WTC11 (cell line): ENCODE data around the gene CHD9.

Experiments
- CDX4 ChIP-seq: fragments of 250-450 bp; sonication (Bioruptor Pico); IDR thresholded peaks from 2 replicates; pipeline ENCODE4 v1.9.0; 2021; ENCODE audit warnings: moderate library complexity, mild to moderate bottlenecking, inconsistent platforms, borderline replicate concordance
- CTCF ChIP-seq: fragments of 200-600 bp; IDR thresholded peaks from 2 replicates; pipeline ENCODE4 v1.8.0; 2022; ENCODE audit warnings: antibody characterized with exemption

- no peak for TF ChIP-seq CDX4
- TF ChIP-seq CTCF = no peak
Measured at GRCh38 chr16:53234836-53235235, 180.0 kb downstream of the CHD9 start.
